Liver (tissue), 9 donors: ENCODE results near the gene DNAH7. TPM values are rescaled to one million over a fixed set of nuclear protein-coding genes. Genes with fewer than 3 reads are reported as not detected.

Experiments
- DNase-seq: peaks from one replicate; pipeline ENCODE4 v3.0.0-alpha.2; 2017; ENCODE audit warnings: low spot score
- H3K27ac ChIP-seq, 2 donors: one replicate each; pipeline ENCODE4 v1.7.0; 2013; ENCODE audit warnings: inconsistent platforms in 2 of 2, low read length in 2 of 2, control low read depth in 1 of 2, low read depth in 1 of 2, mild to moderate bottlenecking in 1 of 2
- H3K27me3 ChIP-seq, 4 donors: one replicate each; pipeline versions ENCODE4 v1.6.1 to v1.7.0; 2013; ENCODE audit warnings: low read length in 3 of 4, inconsistent platforms in 1 of 4, mild to moderate bottlenecking in 1 of 4, moderate library complexity in 1 of 4; ENCODE audit not compliant: control insufficient read depth in 4 of 4, insufficient read depth in 4 of 4
- H3K36me3 ChIP-seq, 4 donors: one replicate each; pipeline versions ENCODE4 v1.6.1 to v1.7.0; 2013; ENCODE audit warnings: low read length in 3 of 4, mild to moderate bottlenecking in 3 of 4, low read depth in 1 of 4, moderate library complexity in 1 of 4; ENCODE audit not compliant: control insufficient read depth in 4 of 4, insufficient read depth in 3 of 4
- H3K4me1 ChIP-seq, 4 donors: one replicate each; pipeline versions ENCODE4 v1.6.1 to v1.7.0; 2013; ENCODE audit warnings: low read length in 3 of 4, mild to moderate bottlenecking in 3 of 4, moderate library complexity in 1 of 4; ENCODE audit not compliant: control insufficient read depth in 4 of 4, insufficient read depth in 4 of 4
- H3K4me3 ChIP-seq, 3 donors: one replicate each; pipeline versions ENCODE4 v1.6.1 to v1.7.0; 2013; ENCODE audit warnings: low read length in 3 of 3, control low read depth in 1 of 3, low read depth in 1 of 3, mild to moderate bottlenecking in 1 of 3
- H3K9ac ChIP-seq, 2 donors: one replicate each; pipeline ENCODE4 v1.7.0; 2013; ENCODE audit warnings: low read length in 2 of 2, mild to moderate bottlenecking in 2 of 2, moderate library complexity in 2 of 2, control low read depth in 1 of 2, low read depth in 1 of 2
- H3K9me3 ChIP-seq, 4 donors: one replicate each; pipeline versions ENCODE4 v1.6.1 to v1.7.0; 2013; ENCODE audit warnings: low read length in 3 of 4; ENCODE audit not compliant: control insufficient read depth in 4 of 4
- EGR1 ChIP-seq, 2 donors: IDR thresholded peaks; 2 replicates each; pipeline ENCODE4 v1.6.1; 2016 to 2018; ENCODE audit warnings: antibody characterized with exemption in 2 of 2, low read depth in 2 of 2
- FOXA2 ChIP-seq: IDR thresholded peaks from 2 replicates; pipeline ENCODE4 v1.6.1; 2016; ENCODE audit warnings: antibody characterized with exemption
- HNF4A ChIP-seq, 2 donors: conservative IDR thresholded peaks; 2 replicates each; pipeline ENCODE4 v1.6.1; 2016; ENCODE audit warnings: antibody characterized with exemption in 2 of 2, mild to moderate bottlenecking in 2 of 2
- HNF4G ChIP-seq: IDR thresholded peaks from 2 replicates; pipeline ENCODE4 v1.6.1; 2016; ENCODE audit warnings: antibody characterized with exemption
- JUND ChIP-seq, 2 donors: IDR thresholded peaks; 2 replicates each; pipeline ENCODE4 v1.6.1; 2016; ENCODE audit warnings: antibody characterized with exemption in 2 of 2
- RAD21 ChIP-seq, 2 donors: IDR thresholded peaks; 2 replicates each; pipeline ENCODE4 v1.6.1; 2016; ENCODE audit warnings: antibody characterized with exemption in 2 of 2, mild to moderate bottlenecking in 2 of 2
- RXRA ChIP-seq, 2 donors: IDR thresholded peaks; 2 replicates each; pipeline ENCODE4 v1.6.1; 2017 to 2018; ENCODE audit warnings: antibody characterized with exemption in 2 of 2, mild to moderate bottlenecking in 1 of 2
- SP1 ChIP-seq: IDR thresholded peaks from 2 replicates; pipeline ENCODE4 v1.6.1; 2018; ENCODE audit warnings: antibody characterized with exemption, mild to moderate bottlenecking
- TAF1 ChIP-seq: conservative IDR thresholded peaks from 2 replicates; pipeline ENCODE4 v1.6.1; 2016; ENCODE audit warnings: antibody characterized with exemption, mild to moderate bottlenecking
- YY1 ChIP-seq: IDR thresholded peaks from 2 replicates; pipeline ENCODE4 v1.6.1; 2016; ENCODE audit warnings: antibody characterized with exemption, mild to moderate bottlenecking
- WGBS: extraction: QIAGEN DNeasy Blood & Tissue Kit; methylation state at CpG from one replicate; pipeline ENCODE4 v1.1.7; 2013; 5-methylcytosine and 5-hydroxymethylcytosine counted together
- polyA plus RNA-seq, 2 donors: library from polyadenylated mRNA; stranded (reverse) in 1 of 2; unstranded in 1 of 2; fragments of 200-250 nt in 1 of 2; fragments of >200 nt in 1 of 2; fragmentation: Nextera tagmentation in 1 of 2; extraction: Ambion mirVana in 1 of 2; gene quantifications; one replicate each; pipeline versions ENCODE4 v1.2.1 to v1.2.3, GENCODE V29; 2013 to 2015
- total RNA-seq, 2 donors: library from RNA; depleted of rRNA; stranded (reverse); fragments of >200 nt; gene quantifications; one replicate each; pipeline ENCODE4 v1.2.3, GENCODE V29; 2014
- TF ChIP-seq, protein P1 (sequence below): IDR thresholded peaks from 2 replicates; pipeline ENCODE4 v1.6.1; 2016; ENCODE audit warnings: antibody characterized with exemption
- TF ChIP-seq, protein P2 (sequence below): IDR thresholded peaks from 2 replicates; pipeline ENCODE4 v1.6.1; 2016; ENCODE audit warnings: antibody characterized with exemption
- TF ChIP-seq, protein P3 (sequence below): IDR thresholded peaks from 2 replicates; pipeline ENCODE4 v1.6.1; 2016; ENCODE audit warnings: antibody characterized with exemption
- TF ChIP-seq, protein P4 (sequence below): fragments of 150-350 bp; IDR thresholded peaks from 2 replicates; pipeline ENCODE4 v1.5.1; 2017; ENCODE audit warnings: improper control_type of control experiment, low read depth, low read length; ENCODE audit not compliant: missing input control
- donor health status: healthy.
- donor health status: healthy.
- donor health status: healthy.
- donor health status: healthy.
- donor health status: healthy.

The DNAH7 gene
- total and polyA plus RNA-seq, 4 donors, result under 0.01 to 0.50 (median 0.07) TPM

DNA sequence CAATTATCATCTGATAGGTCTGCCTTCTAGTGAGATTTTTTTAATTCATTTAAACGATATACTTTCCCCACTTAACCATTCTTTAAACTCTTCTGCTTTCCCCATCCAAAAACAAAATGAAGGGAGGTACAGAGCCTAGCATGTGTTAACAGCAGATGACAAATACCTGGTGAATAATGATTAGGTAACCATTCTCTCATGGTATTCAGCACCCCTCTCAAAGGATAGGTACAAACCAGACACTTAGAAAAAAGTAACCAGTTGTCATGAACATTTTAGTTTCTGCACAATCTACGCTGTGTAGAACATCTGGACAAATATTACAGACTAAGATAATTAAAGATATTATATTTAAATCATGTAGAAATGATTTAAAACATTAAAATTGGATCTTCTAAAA is 56.3 kb downstream of the DNAH7 start:
- H3K36me3 ChIP-seq, result no peaks in the 10 kb centered on the region
- no peak overlapping the region for H3K4me3 ChIP-seq
- no peak overlapping the region for H3K9ac ChIP-seq
- 63% methylated on average over 2 of the region's 2 CpGs for WGBS
- TF ChIP-seq RXRA (IDR thresholded peaks at IDR 0.05) (no peak), TAF1 (no peak), JUND (IDR thresholded peaks at IDR 0.05) (no peak), YY1 (no peak), SP1 (no peak)
- TF ChIP-seq, protein P1, sequence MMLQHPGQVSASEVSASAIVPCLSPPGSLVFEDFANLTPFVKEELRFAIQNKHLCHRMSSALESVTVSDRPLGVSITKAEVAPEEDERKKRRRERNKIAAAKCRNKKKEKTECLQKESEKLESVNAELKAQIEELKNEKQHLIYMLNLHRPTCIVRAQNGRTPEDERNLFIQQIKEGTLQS, result no peak
- TF ChIP-seq, protein P2, sequence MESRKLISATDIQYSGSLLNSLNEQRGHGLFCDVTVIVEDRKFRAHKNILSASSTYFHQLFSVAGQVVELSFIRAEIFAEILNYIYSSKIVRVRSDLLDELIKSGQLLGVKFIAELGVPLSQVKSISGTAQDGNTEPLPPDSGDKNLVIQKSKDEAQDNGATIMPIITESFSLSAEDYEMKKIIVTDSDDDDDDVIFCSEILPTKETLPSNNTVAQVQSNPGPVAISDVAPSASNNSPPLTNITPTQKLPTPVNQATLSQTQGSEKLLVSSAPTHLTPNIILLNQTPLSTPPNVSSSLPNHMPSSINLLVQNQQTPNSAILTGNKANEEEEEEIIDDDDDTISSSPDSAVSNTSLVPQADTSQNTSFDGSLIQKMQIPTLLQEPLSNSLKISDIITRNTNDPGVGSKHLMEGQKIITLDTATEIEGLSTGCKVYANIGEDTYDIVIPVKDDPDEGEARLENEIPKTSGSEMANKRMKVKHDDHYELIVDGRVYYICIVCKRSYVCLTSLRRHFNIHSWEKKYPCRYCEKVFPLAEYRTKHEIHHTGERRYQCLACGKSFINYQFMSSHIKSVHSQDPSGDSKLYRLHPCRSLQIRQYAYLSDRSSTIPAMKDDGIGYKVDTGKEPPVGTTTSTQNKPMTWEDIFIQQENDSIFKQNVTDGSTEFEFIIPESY, result no peak
- TF ChIP-seq, protein P3, sequence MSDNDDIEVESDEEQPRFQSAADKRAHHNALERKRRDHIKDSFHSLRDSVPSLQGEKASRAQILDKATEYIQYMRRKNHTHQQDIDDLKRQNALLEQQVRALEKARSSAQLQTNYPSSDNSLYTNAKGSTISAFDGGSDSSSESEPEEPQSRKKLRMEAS, result no peak
- no peak overlapping the region for H3K27ac ChIP-seq
- no peaks in the 10 kb centered on the region for H3K9me3 ChIP-seq
- peaks cover 0 to 6% (median 0%) of the 10 kb centered on the region in 4 donors for H3K27me3 ChIP-seq
- DNase-seq, result no peak
- H3K4me1 ChIP-seq, result no peaks in the 10 kb centered on the region

DNA sequence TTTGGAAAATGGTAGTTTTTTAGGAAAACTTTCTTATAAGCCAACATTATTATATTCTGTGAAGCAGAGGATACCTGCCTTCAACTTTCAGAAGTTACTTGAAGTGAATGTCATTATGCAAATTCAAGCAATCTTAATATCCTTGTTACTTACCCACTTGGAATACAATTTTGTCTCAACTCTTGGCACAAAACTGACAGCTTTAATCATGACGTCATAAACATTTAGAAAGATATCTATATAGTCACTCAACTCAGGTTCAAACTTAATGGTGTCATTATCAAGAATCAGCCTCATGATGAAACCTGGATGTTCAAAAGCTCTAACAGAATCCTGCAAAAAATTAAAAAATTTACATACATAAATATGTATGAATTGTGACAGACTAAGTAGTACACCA is 68.1 kb downstream of the DNAH7 start:
- DNase-seq, result no peak

DNA sequence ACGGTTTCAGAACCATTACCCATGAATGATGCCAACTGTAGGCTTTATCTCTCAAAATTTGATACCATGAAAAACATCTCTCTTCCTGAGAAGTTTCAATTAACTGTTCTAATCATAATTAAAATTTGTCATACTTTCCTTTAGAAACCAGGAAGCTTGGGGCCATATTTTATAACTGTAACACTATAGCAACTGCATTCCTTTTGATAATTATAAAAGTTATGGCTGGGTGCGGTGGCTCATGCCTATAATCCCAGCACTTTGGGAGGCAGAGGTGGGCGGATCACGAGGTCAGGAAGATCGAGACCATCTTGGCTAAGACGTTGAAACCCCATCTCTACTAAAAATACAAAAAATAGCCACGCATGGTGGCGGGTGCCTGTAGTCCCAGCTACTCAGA is 70.6 kb downstream of the DNAH7 start:
- Histone ChIP-seq H3K27me3 (no peaks in the 10 kb centered on the region), H3K9me3 (peaks cover 0 to 2% (median 0%) of the 10 kb centered on the region in 4 donors), H3K4me1 (no peaks in the 10 kb centered on the region), H3K9ac (no peak overlapping the region), H3K4me3 (no peak overlapping the region), H3K27ac (no peak overlapping the region), H3K36me3 (no peaks in the 10 kb centered on the region)
- WGBS, result 81% methylated on average over 8 of the region's 8 CpGs
- no peak for DNase-seq
- TF ChIP-seq SP1 (no peak), EGR1 (IDR thresholded peaks at IDR 0.05; ENCODE audit: low read depth in 2 of 2) (no peak)
- TF ChIP-seq, protein P3, result no peak

More for the DNA sequence above, 68.1 kb downstream of the DNAH7 start:
- H3K4me1 ChIP-seq, result no peaks in the 10 kb centered on the region
- TF ChIP-seq TAF1, result no peak
- H3K4me3 ChIP-seq, result no peak overlapping the region
- no peaks in the 10 kb centered on the region for H3K36me3 ChIP-seq
- H3K27me3 ChIP-seq, result no peaks in the 10 kb centered on the region
- H3K27ac ChIP-seq, result no peak overlapping the region
- H3K9me3 ChIP-seq, result peaks cover 0 to 2% (median 0%) of the 10 kb centered on the region in 4 donors
- H3K9ac ChIP-seq, result no peak overlapping the region
- 76% methylated on average over 1 of the region's 1 CpG for WGBS

DNA sequence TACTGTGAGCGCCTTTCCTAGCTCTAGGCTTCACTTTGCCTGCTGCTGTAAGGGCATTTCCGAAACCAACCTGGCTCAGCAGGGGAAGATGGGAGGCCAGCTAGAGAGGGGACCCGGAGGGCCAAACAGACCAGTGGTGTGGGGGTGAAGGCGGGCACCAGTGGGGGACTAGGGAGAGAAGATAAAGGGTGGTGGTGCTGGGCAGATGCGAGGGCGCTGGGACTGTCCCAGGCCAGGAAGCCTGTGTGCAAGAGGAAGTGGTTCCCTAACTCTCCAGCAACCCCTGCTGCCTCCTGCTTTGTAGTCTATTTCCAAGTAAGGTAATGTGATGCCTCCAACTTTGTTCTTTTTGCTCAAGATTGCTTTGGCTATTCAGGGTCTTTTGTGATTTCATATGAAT is 73.1 kb downstream of the DNAH7 start:
- WGBS, result 74% methylated on average over 6 of the region's 6 CpGs
- H3K27me3 ChIP-seq, result no peaks in the 10 kb centered on the region
- no peak overlapping the region for H3K27ac ChIP-seq
- H3K9me3 ChIP-seq, result no peaks in the 10 kb centered on the region
- H3K9ac ChIP-seq, result no peak overlapping the region
- no peaks in the 10 kb centered on the region for H3K4me1 ChIP-seq
- DNase-seq, result no peak
- H3K4me3 ChIP-seq, result no peak overlapping the region
- no peaks in the 10 kb centered on the region for H3K36me3 ChIP-seq
- TF ChIP-seq JUND (IDR thresholded peaks at IDR 0.05), result no peak
- no peak for TF ChIP-seq HNF4A (conservative IDR thresholded peaks at IDR 0.05)
- TF ChIP-seq YY1, result no peak
- TF ChIP-seq, protein P3, result no peak
- TF ChIP-seq TAF1, result no peak
- TF ChIP-seq RAD21 (IDR thresholded peaks at IDR 0.05), result no peak
- TF ChIP-seq, protein P4, sequence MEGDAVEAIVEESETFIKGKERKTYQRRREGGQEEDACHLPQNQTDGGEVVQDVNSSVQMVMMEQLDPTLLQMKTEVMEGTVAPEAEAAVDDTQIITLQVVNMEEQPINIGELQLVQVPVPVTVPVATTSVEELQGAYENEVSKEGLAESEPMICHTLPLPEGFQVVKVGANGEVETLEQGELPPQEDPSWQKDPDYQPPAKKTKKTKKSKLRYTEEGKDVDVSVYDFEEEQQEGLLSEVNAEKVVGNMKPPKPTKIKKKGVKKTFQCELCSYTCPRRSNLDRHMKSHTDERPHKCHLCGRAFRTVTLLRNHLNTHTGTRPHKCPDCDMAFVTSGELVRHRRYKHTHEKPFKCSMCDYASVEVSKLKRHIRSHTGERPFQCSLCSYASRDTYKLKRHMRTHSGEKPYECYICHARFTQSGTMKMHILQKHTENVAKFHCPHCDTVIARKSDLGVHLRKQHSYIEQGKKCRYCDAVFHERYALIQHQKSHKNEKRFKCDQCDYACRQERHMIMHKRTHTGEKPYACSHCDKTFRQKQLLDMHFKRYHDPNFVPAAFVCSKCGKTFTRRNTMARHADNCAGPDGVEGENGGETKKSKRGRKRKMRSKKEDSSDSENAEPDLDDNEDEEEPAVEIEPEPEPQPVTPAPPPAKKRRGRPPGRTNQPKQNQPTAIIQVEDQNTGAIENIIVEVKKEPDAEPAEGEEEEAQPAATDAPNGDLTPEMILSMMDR, result no peak
- TF ChIP-seq FOXA2, result no peak
- TF ChIP-seq, protein P2, result no peak
- no peak for TF ChIP-seq SP1
- no peak for TF ChIP-seq HNF4G
